ENCODE results near the gene LRRK2. TPM values are rescaled to one million over a fixed set of nuclear protein-coding genes. Genes with fewer than 3 reads are reported as not detected.

LRRK2 gene
- total RNA-seq, 4 donors from 2014 or later = 29.6 to 38.5 (median 32.3) TPM

- no peak for TF ChIP-seq POLR2A (IDR thresholded peaks at IDR 0.05)
- TF ChIP-seq CTCF (IDR thresholded peaks at IDR 0.05) = no peak
- no peak for TF ChIP-seq EP300 (IDR thresholded peaks at IDR 0.05)
- Histone ChIP-seq H3K4me3 (no peak overlapping the region), H3K27me3 (no peaks in the 10 kb centered on the region), H3K4me1 (no peaks in the 10 kb centered on the region), H3K9me3 (no peaks in the 10 kb centered on the region), H3K27ac (no peak overlapping the region), H3K36me3 (peaks cover 0 to 49% (median 0%) of the 10 kb centered on the region in 3 donors)
- WGBS, 2 donors = 86 to 100% methylated on average over 1 of the region's 1 CpG
- DNase-seq (ENCODE audit: low spot score in 2 of 2) = no peak
Observed at GRCh38 chr12:40281791-40282364, 57.1 kb downstream of the LRRK2 start.

GRCh38 chr12:40286583-40286982, 61.8 kb downstream of the LRRK2 start:
- no peak for TF ChIP-seq CTCF (IDR thresholded peaks at IDR 0.05)
- TF ChIP-seq POLR2A (IDR thresholded peaks at IDR 0.05) = no peak
- no peak for TF ChIP-seq EP300 (IDR thresholded peaks at IDR 0.05)
- H3K9me3 ChIP-seq = peaks cover 0 to 15% (median 5%) of the 10 kb centered on the region in 4 donors
- H3K27ac ChIP-seq = no peak overlapping the region
- no peaks in the 10 kb centered on the region for H3K27me3 ChIP-seq
- H3K4me1 ChIP-seq = no peaks in the 10 kb centered on the region
- no peak for DNase-seq (ENCODE audit: low spot score in 2 of 2)
- peaks cover 0 to 36% (median 0%) of the 10 kb centered on the region in 3 donors for H3K36me3 ChIP-seq
- no peak overlapping the region for H3K4me3 ChIP-seq

- Histone ChIP-seq H3K27me3 (no peaks in the 10 kb centered on the region), H3K36me3 (peaks cover 0 to 32% (median 0%) of the 10 kb centered on the region in 3 donors), H3K9me3 (peaks cover 0 to 15% (median 5%) of the 10 kb centered on the region in 4 donors), H3K4me1 (no peaks in the 10 kb centered on the region), H3K27ac (no peak overlapping the region), H3K4me3 (no peak overlapping the region)
- TF ChIP-seq EP300 (IDR thresholded peaks at IDR 0.05) (no peak), POLR2A (IDR thresholded peaks at IDR 0.05) (no peak), CTCF (IDR thresholded peaks at IDR 0.05) (no peak)
- no peak for DNase-seq (ENCODE audit: low spot score in 2 of 2)
- 86 to 87% methylated on average over 7 of the region's 7 CpGs for WGBS, 2 donors
Observed at GRCh38 chr12:40287369-40287975, 62.7 kb downstream of the LRRK2 start.

GRCh38 chr12:40292788-40293429, 68.1 kb downstream of the LRRK2 start:
- Histone ChIP-seq H3K9me3 (peaks cover 0 to 15% (median 5%) of the 10 kb centered on the region in 4 donors), H3K4me3 (no peak overlapping the region), H3K36me3 (peaks cover 0 to 35% (median 0%) of the 10 kb centered on the region in 3 donors), H3K4me1 (no peaks in the 10 kb centered on the region), H3K27ac (no peak overlapping the region), H3K27me3 (no peaks in the 10 kb centered on the region)
- no peak for DNase-seq (ENCODE audit: low spot score in 2 of 2)
- 82 to 84% methylated on average over 3 of the region's 3 CpGs for WGBS, 2 donors
- TF ChIP-seq POLR2A (IDR thresholded peaks at IDR 0.05) (no peak), EP300 (IDR thresholded peaks at IDR 0.05) (no peak), CTCF (IDR thresholded peaks at IDR 0.05) (no peak)

DNA sequence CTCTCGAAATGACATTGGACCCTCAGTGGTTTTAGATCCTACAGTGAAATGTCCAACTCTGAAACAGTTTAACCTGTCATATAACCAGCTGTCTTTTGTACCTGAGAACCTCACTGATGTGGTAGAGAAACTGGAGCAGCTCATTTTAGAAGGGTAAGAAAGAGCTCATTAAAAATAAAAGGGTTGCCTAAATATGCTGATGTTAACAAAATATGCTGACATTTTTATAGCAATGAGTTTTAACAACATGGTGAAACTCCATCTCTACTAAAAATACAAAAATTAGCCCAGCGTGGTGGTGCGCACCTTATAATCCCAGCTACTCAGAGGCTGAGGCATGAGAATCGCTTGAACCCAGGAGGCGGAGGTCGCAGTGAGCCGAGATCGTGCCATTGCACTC, 73.5 kb downstream of the LRRK2 start:
- Histone ChIP-seq H3K27me3 (no peaks in the 10 kb centered on the region), H3K9me3 (no peaks in the 10 kb centered on the region), H3K4me1 (no peaks in the 10 kb centered on the region), H3K4me3 (no peak overlapping the region), H3K27ac (no peak overlapping the region), H3K36me3 (peaks cover 0 to 30% (median 0%) of the 10 kb centered on the region in 3 donors)
- 95 to 96% methylated on average over 8 of the region's 8 CpGs for WGBS, 2 donors
- no peak for DNase-seq (ENCODE audit: low spot score in 2 of 2)
- no peak for TF ChIP-seq EP300 (IDR thresholded peaks at IDR 0.05)
- no peak for TF ChIP-seq POLR2A (IDR thresholded peaks at IDR 0.05)
- no peak for TF ChIP-seq CTCF (IDR thresholded peaks at IDR 0.05)
